Ectodermal cell (in vitro differentiated cells): ENCODE results near the gene GATB.

Experiments
- H3K27ac ChIP-seq: 2 replicates; pipeline ENCODE4 v1.7.0; 2013; ENCODE audit warnings: mild to moderate bottlenecking, low read depth, low read length; ENCODE audit not compliant: insufficient read depth, poor library complexity, severe bottlenecking
- H3K27me3 ChIP-seq: 2 replicates; pipeline ENCODE4 v1.7.0; 2013; ENCODE audit warnings: mild to moderate bottlenecking, low read length; ENCODE audit not compliant: insufficient read depth, control insufficient read depth, poor library complexity, severe bottlenecking
- H3K36me3 ChIP-seq: one replicate; pipeline ENCODE4 v1.7.0; 2013; ENCODE audit warnings: low read length; ENCODE audit not compliant: control insufficient read depth, insufficient read depth
- H3K4me1 ChIP-seq: one replicate; pipeline ENCODE4 v1.7.0; 2013; ENCODE audit warnings: low read length; ENCODE audit not compliant: control insufficient read depth, insufficient read depth
- H3K4me3 ChIP-seq: 2 replicates; pipeline ENCODE4 v1.7.0; 2013; ENCODE audit warnings: low read depth, low read length, control low read depth; ENCODE audit not compliant: insufficient read depth
- H3K9me3 ChIP-seq: 2 replicates; pipeline ENCODE4 v1.7.0; 2013; ENCODE audit warnings: mild to moderate bottlenecking, low read length, moderate library complexity; ENCODE audit not compliant: control insufficient read depth
- WGBS, 2 experiments: methylation state at CpG; one replicate each; pipeline ENCODE4 v1.1.7; 2013; ENCODE audit warnings: missing lambda C conversion rate in 2 of 2; 5-methylcytosine and 5-hydroxymethylcytosine counted together

GATB gene

DNA sequence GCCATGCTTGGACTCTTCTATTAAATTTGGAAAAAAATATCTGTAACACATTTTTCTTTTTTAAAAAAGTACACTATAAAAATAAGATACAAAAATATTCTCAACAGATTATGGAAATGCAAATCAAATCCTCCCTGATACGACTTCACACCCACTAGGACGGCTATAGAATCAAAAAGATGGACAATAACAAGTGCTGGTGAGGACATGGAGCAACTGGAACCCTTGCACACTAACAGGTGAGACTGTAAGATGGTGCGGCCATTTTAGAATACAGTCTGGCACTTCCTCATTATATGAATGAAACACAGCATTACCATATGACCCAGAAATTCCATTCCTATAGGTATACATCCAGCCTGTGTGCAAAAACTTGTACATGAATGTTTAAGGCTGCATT, 83.6 kb downstream of the GATB start:
- Histone ChIP-seq H3K27me3 (no peaks in the 10 kb centered on the region), H3K27ac (no peak overlapping the region), H3K9me3 (no peaks in the 10 kb centered on the region), H3K36me3 (no peaks in the 10 kb centered on the region), H3K4me1 (peaks cover 6% of the 10 kb centered on the region), H3K4me3 (no peak overlapping the region)
- 85 to 91% methylated on average over 3 of the region's 3 CpGs for WGBS, 2 experiments

DNA sequence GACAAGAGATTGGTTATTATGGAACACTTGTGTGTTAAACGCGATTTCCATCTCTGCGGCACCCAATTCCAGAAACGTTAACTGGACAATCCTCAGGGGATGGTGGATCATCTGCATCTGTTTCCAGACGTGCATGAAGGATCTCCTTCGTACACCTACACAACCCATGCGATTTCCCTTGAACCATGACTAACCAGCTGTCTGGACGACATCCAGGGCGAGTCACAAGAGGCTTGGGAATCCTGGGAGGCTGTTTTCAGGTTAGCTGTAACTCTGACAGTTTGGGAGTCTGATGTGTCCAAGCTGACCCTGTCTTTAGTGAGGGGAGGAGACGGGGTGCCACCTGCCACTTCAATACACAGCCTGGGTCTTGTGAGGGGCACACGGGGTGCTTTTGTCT, 84.5 kb downstream of the GATB start:
- WGBS, 2 experiments = 94 to 95% methylated on average over 11 of the region's 11 CpGs
- Histone ChIP-seq H3K4me3 (no peak overlapping the region), H3K9me3 (no peaks in the 10 kb centered on the region), H3K4me1 (peaks cover 6% of the 10 kb centered on the region), H3K27me3 (no peaks in the 10 kb centered on the region), H3K36me3 (no peaks in the 10 kb centered on the region), H3K27ac (no peak overlapping the region)

DNA sequence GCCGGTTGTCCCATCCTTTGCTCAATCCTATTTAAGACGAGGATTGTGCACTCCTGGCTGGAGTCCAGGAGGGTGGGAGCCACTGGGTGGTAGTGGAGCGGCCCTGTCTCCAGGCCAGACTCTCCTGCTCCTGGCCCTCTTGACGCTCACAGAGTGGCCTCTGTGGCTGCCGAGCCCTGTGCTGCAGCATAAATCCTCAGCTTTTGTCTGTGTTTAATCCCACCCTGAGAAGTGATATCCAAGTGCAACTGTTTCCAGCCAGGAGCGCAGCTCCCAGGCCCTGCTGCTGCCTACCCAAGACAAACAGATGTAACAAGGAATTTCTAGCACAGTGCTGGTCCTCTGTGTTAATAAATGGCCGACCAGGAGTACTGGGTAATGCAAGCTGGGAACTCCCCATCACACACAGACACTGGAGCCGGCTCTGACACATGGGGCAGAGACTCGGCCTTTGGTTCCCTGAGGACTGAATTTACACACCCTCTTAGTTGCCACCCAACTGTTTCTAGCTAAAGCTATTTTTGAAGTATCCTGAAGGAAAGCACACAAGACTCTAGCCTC, 85.3 kb downstream of the GATB start:
- no peaks in the 10 kb centered on the region for H3K36me3 ChIP-seq
- H3K4me1 ChIP-seq = peaks cover 6% of the 10 kb centered on the region
- 87 to 88% methylated on average over 9 of the region's 9 CpGs for WGBS, 2 experiments
- no peak overlapping the region for H3K4me3 ChIP-seq
- H3K9me3 ChIP-seq = no peaks in the 10 kb centered on the region
- H3K27me3 ChIP-seq = no peaks in the 10 kb centered on the region
- H3K27ac ChIP-seq = no peak overlapping the region

DNA sequence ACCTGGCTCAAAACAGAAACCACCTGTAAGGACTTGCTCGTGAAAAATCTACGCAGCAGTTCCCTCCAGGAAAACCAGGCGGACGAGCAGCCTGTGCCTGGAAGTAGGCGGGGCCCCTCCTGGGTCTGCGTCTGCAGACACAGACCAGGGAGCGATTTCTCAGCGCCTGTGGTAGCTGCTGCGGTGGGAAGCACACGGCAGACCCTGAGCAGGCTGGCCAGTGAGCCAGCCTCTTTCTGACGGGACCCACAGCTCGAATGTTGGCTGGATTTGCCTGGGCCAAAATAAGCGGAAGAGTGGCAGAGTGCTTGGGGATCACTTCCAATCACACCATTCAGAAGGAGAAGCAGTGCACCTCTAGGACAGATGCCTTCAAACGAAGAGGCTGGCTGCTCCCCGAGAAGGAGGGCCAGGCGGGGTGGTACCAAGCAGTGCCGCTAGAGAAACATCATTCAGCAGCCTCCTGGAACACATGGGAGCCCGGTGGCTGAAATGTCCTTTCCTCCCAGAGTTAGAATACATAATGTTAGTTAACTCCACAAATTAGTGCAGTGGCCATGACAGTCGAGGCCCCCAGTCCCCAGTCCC, 85.9 kb downstream of the GATB start:
- Histone ChIP-seq H3K4me3 (no peak overlapping the region), H3K9me3 (no peaks in the 10 kb centered on the region), H3K27ac (no peak overlapping the region), H3K36me3 (no peaks in the 10 kb centered on the region), H3K4me1 (peaks cover 6% of the 10 kb centered on the region), H3K27me3 (no peaks in the 10 kb centered on the region)
- 61 to 65% methylated on average over 19 of the region's 19 CpGs for WGBS, 2 experiments

DNA sequence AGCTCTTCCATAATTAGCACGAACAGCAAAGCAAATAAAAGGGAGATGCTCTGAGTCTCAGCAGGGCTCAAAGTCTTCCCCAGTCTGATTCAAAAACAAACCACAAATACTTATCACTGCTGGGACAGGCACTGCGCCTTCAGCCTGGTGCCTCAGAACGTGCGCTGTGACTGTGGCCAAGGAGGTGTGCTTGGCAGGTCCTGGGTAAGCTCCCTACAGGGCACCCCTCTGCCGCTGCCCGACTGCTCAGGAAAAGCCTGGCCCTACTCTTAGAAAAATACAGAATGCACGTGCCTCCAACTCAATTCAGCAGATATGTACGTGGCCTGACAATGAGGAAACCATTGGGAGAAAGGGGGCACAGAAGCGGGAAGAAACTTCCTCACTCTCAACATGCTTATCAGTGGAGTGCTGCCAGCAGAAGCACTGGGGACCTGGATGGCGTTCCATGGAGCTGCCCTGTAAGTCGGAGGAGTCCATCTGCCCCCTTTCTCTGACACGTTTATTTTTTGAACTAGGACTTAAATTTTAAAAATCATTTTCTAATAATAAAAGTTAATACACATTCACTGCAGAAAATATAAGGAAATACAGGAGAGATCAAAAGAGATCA, 86.8 kb downstream of the GATB start:
- Histone ChIP-seq H3K4me1 (peaks cover 6% of the 10 kb centered on the region), H3K4me3 (no peak overlapping the region), H3K9me3 (no peaks in the 10 kb centered on the region), H3K36me3 (no peaks in the 10 kb centered on the region), H3K27ac (no peak overlapping the region), H3K27me3 (no peaks in the 10 kb centered on the region)
- WGBS, 2 experiments = 89 to 91% methylated on average over 11 of the region's 12 CpGs

DNA sequence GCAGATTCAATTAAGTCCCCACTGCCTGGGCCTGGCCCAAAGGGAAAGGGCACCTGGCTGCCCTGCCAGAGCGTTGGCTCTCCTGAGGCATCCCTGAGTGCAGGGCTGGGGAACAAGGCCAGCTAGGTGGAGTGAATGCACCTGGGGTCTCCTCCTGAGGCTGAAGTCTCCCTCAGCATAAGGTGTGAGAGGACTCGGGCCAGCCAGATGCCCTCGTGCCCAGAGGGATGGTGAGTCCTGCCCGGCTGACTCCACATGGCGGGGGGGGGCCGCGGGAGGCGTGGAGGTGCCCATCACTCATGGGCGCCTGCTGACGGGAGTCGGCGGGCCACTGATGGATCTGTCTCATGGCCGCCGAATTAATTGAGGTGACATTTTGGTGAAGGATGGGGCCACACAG, 87.8 kb downstream of the GATB start:
- no peak overlapping the region for H3K4me3 ChIP-seq
- H3K4me1 ChIP-seq = peaks cover 6% of the 10 kb centered on the region
- H3K27me3 ChIP-seq = no peaks in the 10 kb centered on the region
- H3K9me3 ChIP-seq = no peaks in the 10 kb centered on the region
- 94 to 97% methylated on average over 14 of the region's 14 CpGs for WGBS, 2 experiments
- no peaks in the 10 kb centered on the region for H3K36me3 ChIP-seq
- no peak overlapping the region for H3K27ac ChIP-seq

DNA sequence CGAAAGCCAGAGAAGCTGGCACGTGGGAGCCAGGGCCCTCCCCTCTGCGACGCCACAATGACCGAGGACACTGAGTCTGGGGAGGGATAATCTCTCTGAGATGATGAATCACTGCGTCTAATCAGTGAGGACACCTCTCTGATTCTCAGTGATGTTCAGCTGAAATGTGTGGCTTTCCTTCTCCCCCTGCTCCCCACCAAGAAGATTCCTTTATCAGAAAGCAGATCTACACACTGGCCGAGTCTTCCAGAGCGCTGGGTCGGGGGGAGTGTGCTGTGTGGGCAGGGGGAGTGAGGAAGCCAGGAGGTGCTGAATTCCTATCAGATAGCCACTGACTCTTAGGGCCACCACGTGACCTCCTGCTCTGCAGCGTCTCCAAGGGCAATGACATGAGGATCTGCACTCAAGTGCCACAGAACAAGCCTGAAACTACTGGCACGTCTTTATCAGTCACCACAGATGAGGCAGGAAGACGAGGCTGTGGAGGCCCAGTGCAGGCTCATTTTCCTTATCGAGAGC, 89.2 kb downstream of the GATB start:
- Histone ChIP-seq H3K27ac (no peak overlapping the region), H3K4me3 (no peak overlapping the region), H3K4me1 (peaks cover 11% of the 10 kb centered on the region), H3K36me3 (no peaks in the 10 kb centered on the region), H3K27me3 (no peaks in the 10 kb centered on the region), H3K9me3 (no peaks in the 10 kb centered on the region)
- WGBS, 2 experiments = 85 to 87% methylated on average over 14 of the region's 14 CpGs

DNA sequence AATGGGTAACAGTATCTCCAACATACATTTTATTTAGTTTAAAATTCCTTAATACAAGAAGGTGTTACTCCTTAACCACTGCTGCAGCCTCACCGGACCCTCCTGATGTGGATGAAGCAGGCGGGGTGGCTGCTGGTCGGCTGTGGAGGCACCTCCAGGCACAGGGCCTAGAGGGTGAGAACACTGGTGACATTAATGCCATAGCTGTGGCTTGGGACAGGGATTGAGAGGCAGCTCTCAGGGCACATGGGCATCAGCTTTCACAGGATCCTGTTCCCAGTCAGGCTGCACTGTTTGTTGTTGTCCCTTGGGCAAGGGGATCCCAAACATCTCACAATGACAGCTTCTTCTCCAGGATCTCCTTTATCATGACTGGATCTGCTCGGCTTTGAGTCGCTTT, 90.0 kb downstream of the GATB start:
- Histone ChIP-seq H3K27ac (no peak overlapping the region), H3K4me3 (no peak overlapping the region), H3K36me3 (no peaks in the 10 kb centered on the region), H3K27me3 (no peaks in the 10 kb centered on the region), H3K9me3 (no peaks in the 10 kb centered on the region), H3K4me1 (peaks cover 11% of the 10 kb centered on the region)
- 93 to 97% methylated on average over 5 of the region's 5 CpGs for WGBS, 2 experiments

DNA sequence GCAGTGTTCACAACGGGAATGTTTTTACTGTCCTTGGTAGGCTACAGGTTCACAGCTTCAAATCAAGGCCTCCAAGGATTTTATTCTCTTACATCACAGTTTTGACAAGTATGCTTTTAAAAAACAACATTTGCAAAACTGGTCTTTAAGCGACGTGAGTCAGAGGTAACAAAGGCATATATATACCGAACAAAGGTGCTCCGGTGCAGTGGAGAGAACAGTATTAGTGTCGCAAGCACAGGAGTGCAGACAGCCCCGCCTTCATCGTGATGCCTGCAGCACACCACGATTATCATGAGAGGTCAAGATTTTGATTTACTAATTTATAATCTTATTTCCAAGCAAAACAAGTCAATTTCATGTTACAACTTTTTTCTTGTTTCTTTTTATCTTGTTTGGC, 90.8 kb downstream of the GATB start:
- Histone ChIP-seq H3K36me3 (no peaks in the 10 kb centered on the region), H3K27me3 (no peaks in the 10 kb centered on the region), H3K27ac (no peak overlapping the region), H3K9me3 (no peaks in the 10 kb centered on the region), H3K4me1 (peaks cover 7% of the 10 kb centered on the region), H3K4me3 (no peak overlapping the region)
- WGBS, 2 experiments = 94 to 97% methylated on average over 9 of the region's 9 CpGs

DNA sequence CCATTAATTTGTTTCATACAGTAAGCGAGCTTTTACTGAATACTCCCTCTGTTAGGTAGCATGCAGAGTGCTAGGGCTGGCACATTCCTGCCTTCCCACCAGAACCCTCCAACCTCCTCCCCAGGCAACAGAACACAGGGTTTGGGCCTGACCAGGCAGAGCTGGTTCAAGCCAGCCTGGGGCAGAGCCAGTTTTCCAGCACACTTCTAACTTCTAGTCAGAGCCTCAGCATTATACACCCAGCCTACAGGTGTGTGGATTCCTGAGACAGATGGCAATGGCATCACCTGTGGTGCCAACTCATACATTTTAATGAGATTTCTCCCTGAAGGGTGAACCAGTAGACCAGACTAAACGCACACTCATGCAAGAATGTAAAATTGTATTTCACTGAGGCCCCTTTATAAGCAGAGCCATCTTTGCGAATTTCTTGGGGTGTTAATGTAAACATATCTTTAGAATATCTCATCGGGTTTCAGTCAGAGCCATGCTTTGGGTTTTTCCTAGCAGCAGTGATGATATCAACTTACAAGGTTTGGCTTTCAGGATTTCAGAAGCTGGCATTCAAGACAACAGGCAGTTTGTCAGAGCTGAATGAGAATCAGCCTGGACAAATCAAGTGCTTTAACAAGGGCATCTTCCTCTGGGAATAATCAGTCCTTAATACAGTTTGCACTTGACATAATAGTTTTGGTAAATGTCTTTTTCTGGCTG, 92.0 kb downstream of the GATB start:
- no peaks in the 10 kb centered on the region for H3K27me3 ChIP-seq
- no peak overlapping the region for H3K27ac ChIP-seq
- no peak overlapping the region for H3K4me3 ChIP-seq
- H3K4me1 ChIP-seq = peaks cover 4% of the 10 kb centered on the region
- H3K9me3 ChIP-seq = no peaks in the 10 kb centered on the region
- H3K36me3 ChIP-seq = no peaks in the 10 kb centered on the region
- WGBS, 2 experiments = 94 to 96% methylated on average over 4 of the region's 4 CpGs
